D721Med (cell line): ENCODE results near the gene LHX5.

Source experiments
- DNase-seq: peaks from one replicate; pipeline ENCODE4 v3.0.0; 2011; ENCODE audit warnings: low spot score; ENCODE audit not compliant: insufficient read length
- FAIRE-seq: peaks from 2 replicates; lab custom pipeline; 2011; peaks lifted over from hg19 to GRCh38; lab: Jason Lieb, UNC
- CTCF ChIP-seq: IDR thresholded peaks from 2 replicates; pipeline ENCODE4 v1.5.1; 2012; ENCODE audit warnings: mild to moderate bottlenecking, control low read depth; ENCODE audit not compliant: insufficient read depth; ENCODE audit errors: missing control alignments

LHX5 gene

GRCh38 chr12:113438523-113439300, 33.0 kb downstream of the LHX5 start:
- no peak for DNase-seq
- FAIRE-seq: no peak
- no peak for TF ChIP-seq CTCF

- no peak for DNase-seq
- FAIRE-seq: no peak
- TF ChIP-seq CTCF: no peak
These were observed 34.0 kb downstream of the LHX5 start for GRCh38 chr12:113437729-113438100.

GRCh38 chr12:113436993-113437728, 34.5 kb downstream of the LHX5 start:
- no peak for DNase-seq
- no peak for TF ChIP-seq CTCF
- no peak for FAIRE-seq

GRCh38 chr12:113436586-113436985, 35.1 kb downstream of the LHX5 start:
- DNase-seq (no peak), FAIRE-seq (no peak)
- no peak for TF ChIP-seq CTCF

- no peak for TF ChIP-seq CTCF
- FAIRE-seq: no peak
- no peak for DNase-seq
These were observed 36.3 kb downstream of the LHX5 start for GRCh38 chr12:113435367-113435766.

- FAIRE-seq (no peak), DNase-seq (no peak)
- TF ChIP-seq CTCF: no peak
These were observed 38.7 kb downstream of the LHX5 start for GRCh38 chr12:113432986-113433385.

- FAIRE-seq (no peak), DNase-seq (no peak)
- no peak for TF ChIP-seq CTCF
These were observed 43.2 kb downstream of the LHX5 start for GRCh38 chr12:113428482-113428881.
